Right kidney (tissue), 1 donor: ENCODE measurements around the gene MYO15A.
A peak's percentile ranks its signal among the peaks of the same experiment; 100 is the strongest.

Source experiments
- DNase-seq: peaks from one replicate; pipeline ENCODE4 v3.0.0-alpha.2; 2016

The MYO15A gene

GRCh38 chr17:18132711-18133110, 24.2 kb downstream of the MYO15A start:
- DNase-seq = no peak

- no peak for DNase-seq
Measured at GRCh38 chr17:18136357-18136756, 27.8 kb downstream of the MYO15A start.

GRCh38 chr17:18138065-18138749, 29.7 kb downstream of the MYO15A start:
- DNase-seq = no peak

GRCh38 chr17:18139092-18139491, 30.5 kb downstream of the MYO15A start:
- DNase-seq = no peak

GRCh38 chr17:18139498-18139897, 30.9 kb downstream of the MYO15A start:
- DNase-seq = no peak

- no peak for DNase-seq
Measured at GRCh38 chr17:18139949-18140348, 31.4 kb downstream of the MYO15A start.

- DNase-seq = no peak
Measured at GRCh38 chr17:18140648-18141047, 32.1 kb downstream of the MYO15A start.

- DNase-seq = no peak
Measured at GRCh38 chr17:18141210-18141803, 32.8 kb downstream of the MYO15A start.

- no peak for DNase-seq
Measured at GRCh38 chr17:18142417-18142816, 33.9 kb downstream of the MYO15A start.

GRCh38 chr17:18143044-18143936, 34.7 kb downstream of the MYO15A start:
- no peak for DNase-seq

GRCh38 chr17:18144261-18144660, 35.7 kb downstream of the MYO15A start:
- no peak for DNase-seq

GRCh38 chr17:18144855-18145254, 36.3 kb downstream of the MYO15A start:
- no peak for DNase-seq

GRCh38 chr17:18145811-18146210, 37.3 kb downstream of the MYO15A start:
- no peak for DNase-seq

GRCh38 chr17:18146259-18146658, 37.7 kb downstream of the MYO15A start:
- DNase-seq = no peak

GRCh38 chr17:18146980-18147379, 38.4 kb downstream of the MYO15A start:
- DNase-seq = no peak

- no peak for DNase-seq
Measured at GRCh38 chr17:18148586-18148985, 40.0 kb downstream of the MYO15A start.

GRCh38 chr17:18151290-18151689, 42.7 kb downstream of the MYO15A start:
- no peak for DNase-seq

- no peak for DNase-seq
Measured at GRCh38 chr17:18155179-18155578, 46.6 kb downstream of the MYO15A start.

GRCh38 chr17:18156171-18156975, 47.8 kb downstream of the MYO15A start:
- no peak for DNase-seq

GRCh38 chr17:18156976-18157280, 48.4 kb downstream of the MYO15A start:
- DNase-seq = no peak

GRCh38 chr17:18157354-18157985, 48.9 kb downstream of the MYO15A start:
- no peak for DNase-seq

GRCh38 chr17:18158022-18158600, 49.6 kb downstream of the MYO15A start:
- DNase-seq = peak; percentile 70
